ENCODE data around the gene MOGAT1.

The MOGAT1 gene

DNA sequence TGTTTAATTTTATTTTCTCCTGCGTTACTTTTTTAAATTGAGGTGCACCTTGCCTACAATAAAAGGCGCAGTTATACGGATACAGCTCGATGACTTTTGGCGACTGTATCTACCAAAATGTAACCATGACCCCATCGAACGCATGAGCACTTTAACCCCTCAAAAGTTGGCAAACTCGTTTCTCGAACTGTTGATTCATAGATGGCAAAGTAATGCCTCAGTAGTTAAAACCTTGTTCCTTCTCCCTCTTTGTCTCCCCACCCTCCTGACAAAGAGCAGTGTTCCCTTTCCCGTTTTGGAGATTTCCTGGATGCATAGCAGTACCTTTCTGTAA is 577 bp downstream of the MOGAT1 start:
- peak overlapping the region; percentile 74 for H3K9ac ChIP-seq (ENCODE audit: insufficient read length, low read depth)
- no peak for DNase-seq (ENCODE audit: low read depth, low spot score)
- H3K27me3 ChIP-seq (ENCODE audit: insufficient read depth, insufficient read length) = peaks cover 31% of the 10 kb centered on the region
- TF ChIP-seq ZNF274 (IDR thresholded peaks at IDR 0.05; ENCODE audit: low read depth, low read length) (no peak), SUZ12 (IDR thresholded peaks at IDR 0.05; ENCODE audit: extremely low read depth, insufficient read depth, insufficient read length) (no peak), YY1 (IDR thresholded peaks at IDR 0.05; ENCODE audit: insufficient read depth, insufficient read length) (no peak)
- no peaks in the 10 kb centered on the region for H3K4me1 ChIP-seq (ENCODE audit: insufficient read depth, insufficient read length)
- H3K36me3 ChIP-seq (ENCODE audit: insufficient read depth, insufficient read length, low read length) = no peaks in the 10 kb centered on the region
- no peaks in the 10 kb centered on the region for H3K9me3 ChIP-seq (ENCODE audit: insufficient read depth, low read length)
- H3K4me3 ChIP-seq (ENCODE audit: insufficient read length, low read depth) = peak overlapping the region; percentile 54

DNA sequence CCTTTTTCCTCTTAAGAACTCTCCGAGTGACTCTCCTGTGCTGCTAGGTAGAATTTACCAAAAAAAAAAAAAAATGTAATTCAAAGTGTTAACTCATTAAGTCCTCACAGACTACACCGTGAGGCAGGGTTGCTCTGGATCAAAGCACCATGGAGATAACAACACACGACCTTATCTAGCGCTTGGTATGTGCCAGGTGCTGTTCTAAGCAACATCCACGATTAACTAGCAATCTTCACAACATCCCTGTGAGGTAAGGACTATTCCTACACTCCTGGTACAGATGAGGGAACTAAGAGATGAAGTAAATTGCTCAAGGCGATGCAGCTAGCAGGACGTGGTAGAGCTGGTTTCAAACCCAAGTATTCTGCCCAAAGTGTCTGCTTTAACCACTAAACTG is 1.8 kb downstream of the MOGAT1 start:
- no peaks in the 10 kb centered on the region for H3K36me3 ChIP-seq (ENCODE audit: insufficient read depth, insufficient read length, low read length)
- H3K4me1 ChIP-seq (ENCODE audit: insufficient read depth, insufficient read length) = no peaks in the 10 kb centered on the region
- peaks cover 31% of the 10 kb centered on the region for H3K27me3 ChIP-seq (ENCODE audit: insufficient read depth, insufficient read length)
- H3K9me3 ChIP-seq (ENCODE audit: insufficient read depth, low read length) = no peaks in the 10 kb centered on the region
- no peak overlapping the region for H3K9ac ChIP-seq (ENCODE audit: insufficient read length, low read depth)
- no peak for TF ChIP-seq SUZ12 (IDR thresholded peaks at IDR 0.05; ENCODE audit: extremely low read depth, insufficient read depth, insufficient read length)
- no peak for TF ChIP-seq YY1 (IDR thresholded peaks at IDR 0.05; ENCODE audit: insufficient read depth, insufficient read length)
- TF ChIP-seq ZNF274 (IDR thresholded peaks at IDR 0.05; ENCODE audit: low read depth, low read length) = no peak
- no peak for DNase-seq (ENCODE audit: low read depth, low spot score)
- H3K4me3 ChIP-seq (ENCODE audit: insufficient read length, low read depth) = no peak overlapping the region

DNA sequence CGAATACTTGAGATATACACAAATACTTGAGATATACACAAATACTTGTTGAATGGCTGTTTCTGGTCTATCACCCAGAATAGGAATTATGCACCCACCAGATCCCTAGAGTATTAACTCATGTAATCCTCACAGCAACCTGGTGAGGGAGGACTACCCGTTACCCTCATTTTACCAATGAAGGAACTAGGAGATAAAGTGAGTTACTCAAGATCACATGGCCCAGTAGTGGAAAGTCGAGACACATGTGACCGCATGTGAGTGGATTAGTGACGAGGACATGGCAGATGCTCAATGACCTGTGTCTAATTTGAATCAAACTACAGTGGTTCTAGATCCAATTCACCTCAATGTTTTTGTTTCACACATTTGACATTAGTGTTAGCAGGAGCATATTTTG is 2.4 kb downstream of the MOGAT1 start:
- H3K4me1 ChIP-seq (ENCODE audit: insufficient read depth, insufficient read length) = no peaks in the 10 kb centered on the region
- no peak overlapping the region for H3K9ac ChIP-seq (ENCODE audit: insufficient read length, low read depth)
- H3K4me3 ChIP-seq (ENCODE audit: insufficient read length, low read depth) = no peak overlapping the region
- DNase-seq (ENCODE audit: low read depth, low spot score) = no peak
- TF ChIP-seq YY1 (IDR thresholded peaks at IDR 0.05; ENCODE audit: insufficient read depth, insufficient read length) (no peak), SUZ12 (IDR thresholded peaks at IDR 0.05; ENCODE audit: extremely low read depth, insufficient read depth, insufficient read length) (no peak), ZNF274 (IDR thresholded peaks at IDR 0.05; ENCODE audit: low read depth, low read length) (no peak)
- no peaks in the 10 kb centered on the region for H3K9me3 ChIP-seq (ENCODE audit: insufficient read depth, low read length)
- peaks cover 31% of the 10 kb centered on the region for H3K27me3 ChIP-seq (ENCODE audit: insufficient read depth, insufficient read length)
- no peaks in the 10 kb centered on the region for H3K36me3 ChIP-seq (ENCODE audit: insufficient read depth, insufficient read length, low read length)

DNA sequence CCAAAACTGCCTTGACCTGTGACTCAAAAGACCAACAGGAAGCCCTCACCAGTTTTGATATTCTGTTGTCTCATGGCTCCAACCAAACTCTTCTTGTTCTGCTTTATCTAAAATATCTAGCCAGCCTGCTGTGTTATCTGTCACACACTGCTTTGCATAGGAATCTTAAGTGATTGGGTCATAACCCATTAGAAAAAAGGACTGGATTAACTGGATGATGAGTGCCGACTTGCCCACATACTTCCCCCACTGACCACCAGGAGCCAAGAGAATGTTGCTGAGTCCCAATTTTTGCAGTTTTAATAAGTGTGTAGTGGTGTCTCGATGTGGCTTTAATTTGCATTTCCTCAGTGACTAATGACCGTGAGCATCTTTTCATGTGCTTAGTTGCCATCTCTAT is 6.5 kb downstream of the MOGAT1 start:
- no peaks in the 10 kb centered on the region for H3K9me3 ChIP-seq (ENCODE audit: insufficient read depth, low read length)
- H3K9ac ChIP-seq (ENCODE audit: insufficient read length, low read depth) = no peak overlapping the region
- no peaks in the 10 kb centered on the region for H3K36me3 ChIP-seq (ENCODE audit: insufficient read depth, insufficient read length, low read length)
- peaks cover 4% of the 10 kb centered on the region for H3K27me3 ChIP-seq (ENCODE audit: insufficient read depth, insufficient read length)
- H3K4me3 ChIP-seq (ENCODE audit: insufficient read length, low read depth) = no peak overlapping the region
- no peak for DNase-seq (ENCODE audit: low read depth, low spot score)
- no peaks in the 10 kb centered on the region for H3K4me1 ChIP-seq (ENCODE audit: insufficient read depth, insufficient read length)
- TF ChIP-seq SUZ12 (IDR thresholded peaks at IDR 0.05; ENCODE audit: extremely low read depth, insufficient read depth, insufficient read length) = no peak
- TF ChIP-seq ZNF274 (IDR thresholded peaks at IDR 0.05; ENCODE audit: low read depth, low read length) = no peak
- no peak for TF ChIP-seq YY1 (IDR thresholded peaks at IDR 0.05; ENCODE audit: insufficient read depth, insufficient read length)

DNA sequence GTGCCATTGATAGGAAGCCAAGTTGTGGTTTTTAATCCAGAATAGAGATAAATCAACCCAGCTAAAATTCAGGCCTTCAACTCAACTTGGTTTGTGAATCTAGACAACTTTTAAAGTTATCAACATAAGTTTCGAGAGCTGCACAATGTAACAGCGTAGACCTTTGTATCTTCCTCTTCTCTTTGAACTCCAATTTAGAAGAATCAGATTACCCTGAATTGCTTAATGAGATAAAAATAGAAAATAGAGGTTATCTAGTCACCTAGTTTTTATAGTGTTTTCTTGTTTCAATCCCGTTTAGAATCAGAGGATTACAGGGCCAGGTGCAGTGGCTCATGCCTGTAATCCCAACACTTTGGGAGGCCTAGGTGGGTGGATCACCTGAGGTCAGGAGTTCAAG is 12.3 kb downstream of the MOGAT1 start:
- H3K4me3 ChIP-seq (ENCODE audit: insufficient read length, low read depth) = no peak overlapping the region
- no peak for DNase-seq (ENCODE audit: low read depth, low spot score)
- H3K27me3 ChIP-seq (ENCODE audit: insufficient read depth, insufficient read length) = no peaks in the 10 kb centered on the region
- H3K36me3 ChIP-seq (ENCODE audit: insufficient read depth, insufficient read length, low read length) = no peaks in the 10 kb centered on the region
- no peaks in the 10 kb centered on the region for H3K9me3 ChIP-seq (ENCODE audit: insufficient read depth, low read length)
- TF ChIP-seq ZNF274 (IDR thresholded peaks at IDR 0.05; ENCODE audit: low read depth, low read length) (no peak), SUZ12 (IDR thresholded peaks at IDR 0.05; ENCODE audit: extremely low read depth, insufficient read depth, insufficient read length) (no peak), YY1 (IDR thresholded peaks at IDR 0.05; ENCODE audit: insufficient read depth, insufficient read length) (no peak)
- no peaks in the 10 kb centered on the region for H3K4me1 ChIP-seq (ENCODE audit: insufficient read depth, insufficient read length)
- no peak overlapping the region for H3K9ac ChIP-seq (ENCODE audit: insufficient read length, low read depth)

DNA sequence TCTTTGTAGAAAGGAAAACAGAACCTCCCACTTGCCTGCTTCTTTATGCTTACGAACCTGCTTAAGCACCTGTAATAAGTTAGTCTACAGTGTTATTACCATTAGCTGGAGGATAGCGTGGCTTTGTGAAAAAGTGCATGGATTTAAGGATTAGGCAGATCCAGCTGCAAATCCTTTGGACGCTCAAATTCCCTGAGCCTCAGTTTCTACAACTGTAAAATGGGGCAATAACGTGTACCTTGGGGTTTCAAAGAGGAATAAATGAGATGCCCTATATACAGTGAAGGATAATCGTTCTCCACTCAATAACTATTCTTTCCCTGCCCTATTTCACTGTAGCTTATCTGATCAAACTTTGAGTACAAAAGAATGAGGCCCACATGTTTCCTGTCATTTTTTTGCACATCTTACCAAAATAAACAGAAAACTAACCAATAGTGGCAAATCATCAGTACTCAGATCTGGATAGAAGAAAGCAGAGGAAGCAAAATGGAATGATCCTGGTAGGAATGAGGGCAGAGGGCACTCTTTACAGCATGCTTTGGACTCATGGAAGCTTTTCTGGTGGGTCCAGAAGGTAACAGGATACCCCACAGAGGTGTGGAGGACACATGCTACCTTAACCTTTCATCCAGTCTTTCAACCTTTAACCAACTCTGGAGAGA is 14.8 kb downstream of the MOGAT1 start:
- no peaks in the 10 kb centered on the region for H3K36me3 ChIP-seq (ENCODE audit: insufficient read depth, insufficient read length, low read length)
- H3K4me1 ChIP-seq (ENCODE audit: insufficient read depth, insufficient read length) = no peaks in the 10 kb centered on the region
- TF ChIP-seq ZNF274 (IDR thresholded peaks at IDR 0.05; ENCODE audit: low read depth, low read length) (no peak), YY1 (IDR thresholded peaks at IDR 0.05; ENCODE audit: insufficient read depth, insufficient read length) (no peak), SUZ12 (IDR thresholded peaks at IDR 0.05; ENCODE audit: extremely low read depth, insufficient read depth, insufficient read length) (no peak)
- H3K9ac ChIP-seq (ENCODE audit: insufficient read length, low read depth) = no peak overlapping the region
- H3K4me3 ChIP-seq (ENCODE audit: insufficient read length, low read depth) = no peak overlapping the region
- DNase-seq (ENCODE audit: low read depth, low spot score) = no peak
- H3K9me3 ChIP-seq (ENCODE audit: insufficient read depth, low read length) = no peaks in the 10 kb centered on the region
- no peaks in the 10 kb centered on the region for H3K27me3 ChIP-seq (ENCODE audit: insufficient read depth, insufficient read length)

DNA sequence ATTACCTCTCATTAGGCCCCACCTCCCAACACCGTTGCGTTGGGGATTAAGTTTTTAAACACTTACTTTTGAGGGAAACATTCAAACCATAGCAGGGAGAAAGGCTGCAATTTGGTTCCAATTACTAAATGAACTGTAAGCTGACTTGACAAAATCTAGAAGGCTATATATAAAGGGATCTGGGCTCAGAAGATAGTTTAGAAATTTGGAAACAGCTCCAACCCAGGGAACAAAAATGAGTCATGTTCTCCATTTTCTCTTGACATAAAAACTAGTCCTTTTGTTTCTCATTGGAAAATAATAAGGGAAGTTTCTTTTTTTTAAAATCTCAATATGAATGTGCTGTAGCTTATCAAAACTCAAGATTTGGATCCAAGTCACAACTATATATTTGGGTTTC is 17.5 kb downstream of the MOGAT1 start:
- Histone ChIP-seq H3K9me3 (ENCODE audit: insufficient read depth, low read length) (no peaks in the 10 kb centered on the region; the same call in 1 of the 2 replicates), H3K4me1 (ENCODE audit: insufficient read depth, insufficient read length) (no peaks in the 10 kb centered on the region), H3K4me3 (ENCODE audit: insufficient read length, low read depth) (no peak overlapping the region), H3K27me3 (ENCODE audit: insufficient read depth, insufficient read length) (no peaks in the 10 kb centered on the region), H3K36me3 (ENCODE audit: insufficient read depth, insufficient read length, low read length) (no peaks in the 10 kb centered on the region), H3K9ac (ENCODE audit: insufficient read length, low read depth) (no peak overlapping the region)
- no peak for DNase-seq (ENCODE audit: low read depth, low spot score)
- TF ChIP-seq YY1 (IDR thresholded peaks at IDR 0.05; ENCODE audit: insufficient read depth, insufficient read length) = no peak
- no peak for TF ChIP-seq SUZ12 (IDR thresholded peaks at IDR 0.05; ENCODE audit: extremely low read depth, insufficient read depth, insufficient read length)
- no peak for TF ChIP-seq ZNF274 (IDR thresholded peaks at IDR 0.05; ENCODE audit: low read depth, low read length)

Measured in NT2/D1 (cell line).